ENCODE results near the gene PCCA. TPM values are rescaled to one million over a fixed set of nuclear protein-coding genes. Genes with fewer than 3 reads are reported as not detected.

PCCA gene
- total and polyA plus RNA-seq, 2 of the 13 experiments (the other 11 are each of a cell fraction or from before 2014, with no cell fraction given): 15.0 to 32.2 TPM

DNA sequence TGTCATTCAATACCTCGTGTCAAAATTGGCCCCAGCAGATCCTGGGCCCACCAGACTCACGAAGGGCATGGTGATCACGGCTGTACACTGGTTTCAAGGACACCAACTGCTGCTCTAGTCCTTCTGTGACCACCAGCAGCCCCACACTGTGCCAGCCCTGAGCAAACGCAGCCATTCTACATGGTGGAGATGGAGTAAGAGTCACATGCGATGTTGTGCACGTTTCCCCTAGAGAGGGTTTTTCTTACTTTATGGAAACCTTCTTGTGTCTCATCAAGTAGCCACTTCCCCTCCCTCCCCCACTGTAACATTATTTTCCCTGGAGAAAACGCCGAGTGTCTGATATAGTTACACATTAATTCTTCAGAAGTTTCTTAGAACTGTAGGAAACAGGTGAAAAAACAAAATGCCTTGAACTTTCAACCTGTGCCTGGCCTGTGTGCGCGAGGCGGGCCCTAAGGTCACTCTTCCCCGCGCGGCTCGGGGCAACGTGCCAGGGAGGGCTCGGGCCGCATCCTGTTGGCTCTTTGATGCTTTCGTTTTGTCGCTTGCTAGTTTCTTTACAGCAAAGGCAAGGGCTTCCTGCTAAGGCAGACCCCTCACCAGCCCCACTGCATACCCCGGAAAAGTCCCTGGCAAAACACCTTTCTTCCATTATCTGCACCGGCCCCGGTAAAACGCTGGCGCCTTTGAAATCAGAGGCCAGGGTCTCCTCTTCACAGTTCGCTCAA, 455.1 kb downstream of the PCCA start (continued):
- TF ChIP-seq, protein P1, sequence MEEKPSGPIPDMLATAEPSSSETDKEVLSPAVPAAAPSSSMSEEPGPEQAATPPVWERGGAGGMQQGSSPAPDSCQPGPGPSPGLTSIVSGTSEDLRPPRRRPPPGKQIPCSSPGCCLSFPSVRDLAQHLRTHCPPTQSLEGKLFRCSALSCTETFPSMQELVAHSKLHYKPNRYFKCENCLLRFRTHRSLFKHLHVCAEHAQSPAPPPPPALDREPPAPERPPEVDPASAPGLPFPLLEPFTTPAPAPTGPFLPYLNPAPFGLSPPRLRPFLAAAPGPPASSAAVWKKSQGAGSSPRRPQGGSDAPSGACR (CRISPR knock-in tag; IDR thresholded peaks at IDR 0.05): peak; percentile 52; the same call in 1 of the 2 replicates
- TF ChIP-seq ZNF354B (CRISPR knock-in tag; IDR thresholded peaks at IDR 0.05) (no peak), EED (CRISPR knock-in tag; IDR thresholded peaks at IDR 0.05) (no peak), YEATS2 (CRISPR knock-in tag; IDR thresholded peaks at IDR 0.05; ENCODE audit: borderline replicate concordance) (no peak), SIN3A (IDR thresholded peaks at IDR 0.05; ENCODE audit: borderline replicate concordance, low read depth, low read length) (no peak), NR2C2 (CRISPR knock-in tag; IDR thresholded peaks at IDR 0.05; ENCODE audit: borderline replicate concordance) (peak; percentile 82), NFE2L2 (IDR thresholded peaks at IDR 0.05; ENCODE audit: low read length) (no peak), ZZZ3 (CRISPR knock-in tag; IDR thresholded peaks at IDR 0.05; ENCODE audit: borderline replicate concordance) (no peak), MZF1 (CRISPR knock-in tag; IDR thresholded peaks at IDR 0.05; ENCODE audit: borderline replicate concordance) (no peak), DNMT1 (CRISPR knock-in tag; IDR thresholded peaks at IDR 0.05) (0 out of 2 replicates have a peak, but pooled peaks have one; percentile 16), GRHL1 (CRISPR knock-in tag; conservative IDR thresholded peaks at IDR 0.05) (no peak), KDM5A (IDR thresholded peaks at IDR 0.05; ENCODE audit: borderline replicate concordance, low read length) (no peak), GLI4 (CRISPR knock-in tag; IDR thresholded peaks at IDR 0.05; ENCODE audit: borderline replicate concordance) (no peak), ZNF788 (CRISPR knock-in tag; IDR thresholded peaks at IDR 0.05; ENCODE audit: borderline replicate concordance) (peak; percentile 23; the same call in 1 of the 2 replicates), ZBTB8A (CRISPR knock-in tag; IDR thresholded peaks at IDR 0.05; ENCODE audit: borderline replicate concordance, low read depth) (no peak), ZNF724P (CRISPR knock-in tag; IDR thresholded peaks at IDR 0.05; ENCODE audit: borderline replicate concordance) (peak; percentile 60; the same call in 1 of the 2 replicates), NR2F2 (IDR thresholded peaks at IDR 0.05; ENCODE audit: borderline replicate concordance, low read depth) (peak; percentile 84), ZSCAN22 (CRISPR knock-in tag; IDR thresholded peaks at IDR 0.05) (no peak), POLR2G (IDR thresholded peaks at IDR 0.05; ENCODE audit: low read depth, low read length) (no peak), KDM1A (CRISPR knock-in tag; IDR thresholded peaks at IDR 0.05) (no peak), RAD51 (IDR thresholded peaks at IDR 0.05; ENCODE audit: borderline replicate concordance) (no peak), ZNF510 (CRISPR knock-in tag; IDR thresholded peaks at IDR 0.05; ENCODE audit: low read depth) (no peak), ZNF335 (CRISPR knock-in tag; IDR thresholded peaks at IDR 0.05) (no peak), ZSCAN20 (CRISPR knock-in tag; IDR thresholded peaks at IDR 0.05; ENCODE audit: borderline replicate concordance) (no peak), ZNF232 (CRISPR knock-in tag; IDR thresholded peaks at IDR 0.05; ENCODE audit: borderline replicate concordance) (no peak), SMARCE1 (IDR thresholded peaks at IDR 0.05; ENCODE audit: borderline replicate concordance) (no peak), PHB2 (IDR thresholded peaks at IDR 0.05; ENCODE audit: partially characterized antibody) (no peak), ELF1 (CRISPR knock-in tag; IDR thresholded peaks at IDR 0.05) (no peak)
